ENCODE results near the gene CYP1B1. TPM values are rescaled to one million over a fixed set of nuclear protein-coding genes. Genes with fewer than 3 reads are reported as not detected.

CYP1B1 gene
- total and polyA plus RNA-seq, 2 of the 13 experiments (the other 11 are each of a cell fraction or from before 2014, with no cell fraction given): not detected

GRCh38 chr2:38125007-38125406, 49.1 kb upstream of the CYP1B1 start:
- no peak overlapping the region for H3K27ac ChIP-seq (ENCODE audit: extremely low read length, insufficient read depth, low read length)
- FAIRE-seq (no peak), ATAC-seq (no peak), DNase-seq (ENCODE audit: low spot score) (no peak)
- no peak overlapping the region for H3K9ac ChIP-seq (ENCODE audit: insufficient read depth, low read depth, low read length)
- H3K27me3 ChIP-seq (ENCODE audit: control insufficient read depth in 1 of 2, insufficient read depth in 2 of 2, low read length in 2 of 2): peaks cover 0 to 9% of the 10 kb centered on the region in 2 experiments; a peak in 2 of 5 replicates
- BruUV-seq (replicated peaks): no TSS peak
- H3K4me1 ChIP-seq (ENCODE audit: insufficient read depth, low read length): no peaks in the 10 kb centered on the region
- no peak overlapping the region for H3K4me3 ChIP-seq (replicated peaks in 1 of 3; ENCODE audit: insufficient read depth in 1 of 3, low read depth in 2 of 3, low read length in 3 of 3)
- H3K4me2 ChIP-seq (ENCODE audit: low read depth, low read length): no peak overlapping the region
- ChIA-PET CTCF (ENCODE audit: low intra/inter-chr PET ratio, low total read pairs) (no interaction called here), POLR2A (no interaction called here)
- in situ Hi-C loops (cut with HindIII; ENCODE audit: extremely low pct_ligation_motif_present, low pct_unique_long_range_greater_than_20kb): no loop called here
- intact Hi-C loops (cut with micrococcal nuclease; ENCODE audit: unreplicated experiment): no loop called here
- no peaks in the 10 kb centered on the region for H3K79me2 ChIP-seq (ENCODE audit: insufficient read depth, low read length)
- no peak overlapping the region for H2AFZ ChIP-seq (ENCODE audit: low read length)
- TF ChIP-seq MAFG (CRISPR knock-in tag; IDR thresholded peaks at IDR 0.05) (no peak), ZNF747 (CRISPR knock-in tag; IDR thresholded peaks at IDR 0.05; ENCODE audit: borderline replicate concordance) (no peak), PTBP1 (IDR thresholded peaks at IDR 0.05; ENCODE audit: low read depth, low read length, poor library complexity, severe bottlenecking) (no peak), RAD51 (IDR thresholded peaks at IDR 0.05; ENCODE audit: borderline replicate concordance) (no peak), SMYD3 (CRISPR knock-in tag; IDR thresholded peaks at IDR 0.05) (no peak), ZNF839 (CRISPR knock-in tag; IDR thresholded peaks at IDR 0.05; ENCODE audit: borderline replicate concordance) (no peak), ZSCAN25 (CRISPR knock-in tag; IDR thresholded peaks at IDR 0.05) (no peak), ZNF143 (CRISPR knock-in tag; IDR thresholded peaks at IDR 0.05) (no peak), ZFP37 (CRISPR knock-in tag; IDR thresholded peaks at IDR 0.05; ENCODE audit: borderline replicate concordance) (no peak)
- no peaks in the 10 kb centered on the region for H3K36me3 ChIP-seq (replicated peaks in 1 of 2; ENCODE audit: control insufficient read depth in 1 of 2, insufficient read depth in 2 of 2, low read length in 2 of 2)
- H3K9me3 ChIP-seq (ENCODE audit: low read length): peaks cover 31% of the 10 kb centered on the region
- WGBS (ENCODE audit: low lambda C conversion rate): 29% methylated on average over 5 of the region's 5 CpGs
- H4K20me1 ChIP-seq (ENCODE audit: insufficient read depth, low read length): no peaks in the 10 kb centered on the region

DNA sequence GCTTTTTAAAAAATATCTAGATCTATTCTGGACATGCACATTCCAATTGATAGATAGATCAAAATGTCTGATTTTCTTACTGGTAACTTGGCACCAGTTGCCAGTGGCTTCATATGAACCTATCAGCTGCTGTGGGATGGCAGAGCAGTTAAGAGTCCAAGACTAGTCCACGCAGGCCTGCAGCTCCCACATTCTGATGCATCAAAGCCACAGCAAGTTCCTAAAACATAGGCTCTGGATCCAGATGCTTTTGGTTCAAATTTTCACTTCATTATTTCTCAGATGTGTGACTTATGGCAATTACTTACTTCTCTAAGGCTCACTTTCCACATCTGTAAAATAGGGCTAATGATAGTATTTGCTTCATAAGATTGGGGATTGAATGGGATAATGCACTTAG, 48.0 kb upstream of the CYP1B1 start:
- FAIRE-seq: no peak
- H3K4me1 ChIP-seq (ENCODE audit: insufficient read depth, low read length): no peaks in the 10 kb centered on the region
- peaks cover 31% of the 10 kb centered on the region for H3K9me3 ChIP-seq (ENCODE audit: low read length)
- H3K4me3 ChIP-seq (replicated peaks in 1 of 3; ENCODE audit: insufficient read depth in 1 of 3, low read depth in 2 of 3, low read length in 3 of 3): no peak overlapping the region
- peaks cover 0 to 15% of the 10 kb centered on the region in 2 experiments; a peak in 3 of 5 replicates for H3K27me3 ChIP-seq (ENCODE audit: control insufficient read depth in 1 of 2, insufficient read depth in 2 of 2, low read length in 2 of 2)
- in situ Hi-C loops (cut with HindIII; ENCODE audit: extremely low pct_ligation_motif_present, low pct_unique_long_range_greater_than_20kb) (no loop called here), intact Hi-C loops (cut with micrococcal nuclease; ENCODE audit: unreplicated experiment) (no loop called here)
- POLR2A ChIA-PET: no interaction called here
- no peak for DNase-seq (ENCODE audit: low spot score)
- no peak overlapping the region for H3K4me2 ChIP-seq (ENCODE audit: low read depth, low read length)
- 5% methylated on average over 1 of the region's 1 CpG for WGBS (ENCODE audit: low lambda C conversion rate)
- no peak overlapping the region for H3K9ac ChIP-seq (ENCODE audit: insufficient read depth, low read depth, low read length)
- ATAC-seq: no peak
- H3K27ac ChIP-seq (ENCODE audit: extremely low read length, insufficient read depth, low read length): no peak overlapping the region
- CTCF ChIA-PET (ENCODE audit: low intra/inter-chr PET ratio, low total read pairs): no interaction called here
- TF ChIP-seq ZNF138 (CRISPR knock-in tag; IDR thresholded peaks at IDR 0.05; ENCODE audit: low read depth) (no peak), MAZ (IDR thresholded peaks at IDR 0.05; ENCODE audit: borderline replicate concordance, low read depth, low read length) (no peak), MAZ (CRISPR knock-in tag; IDR thresholded peaks at IDR 0.05; ENCODE audit: low read depth) (no peak), ATF7-NPFF (CRISPR knock-in tag; IDR thresholded peaks at IDR 0.05; ENCODE audit: low read depth) (no peak), YEATS2 (CRISPR knock-in tag; IDR thresholded peaks at IDR 0.05; ENCODE audit: borderline replicate concordance) (no peak), CBX5 (CRISPR knock-in tag; IDR thresholded peaks at IDR 0.05; ENCODE audit: borderline replicate concordance) (no peak), RCOR2 (CRISPR knock-in tag; IDR thresholded peaks at IDR 0.05) (no peak), ZFP36L2 (CRISPR knock-in tag; IDR thresholded peaks at IDR 0.05) (no peak), ZNF737 (CRISPR knock-in tag; IDR thresholded peaks at IDR 0.05; ENCODE audit: borderline replicate concordance) (no peak), PAWR (CRISPR knock-in tag; IDR thresholded peaks at IDR 0.05; ENCODE audit: borderline replicate concordance) (no peak)
- H3K36me3 ChIP-seq (replicated peaks in 1 of 2; ENCODE audit: control insufficient read depth in 1 of 2, insufficient read depth in 2 of 2, low read length in 2 of 2): no peaks in the 10 kb centered on the region
- H2AFZ ChIP-seq (ENCODE audit: low read length): no peak overlapping the region
- H3K79me2 ChIP-seq (ENCODE audit: insufficient read depth, low read length): no peaks in the 10 kb centered on the region
- BruUV-seq (replicated peaks): no TSS peak
- no peaks in the 10 kb centered on the region for H4K20me1 ChIP-seq (ENCODE audit: insufficient read depth, low read length)
